Measurements from ENCODE around the gene RAF1.

RAF1 gene

GRCh38 chr3:12613250-12613649 lies 50.7 kb downstream of the RAF1 start:
- Histone ChIP-seq H3F3A (ENCODE audit: insufficient read depth, low read length) (no peaks in the 10 kb centered on the region), H3K9me2 (replicated peaks; ENCODE audit: insufficient read depth, low read length) (no peaks in the 10 kb centered on the region), H3K27ac (ENCODE audit: low read length) (no peak overlapping the region), H3K27me3 (replicated peaks; ENCODE audit: insufficient read depth, low read length) (no peaks in the 10 kb centered on the region), H3K4me3 (ENCODE audit: low read length) (no peak overlapping the region), H3K9ac (ENCODE audit: low read length) (no peak overlapping the region), H3K36me3 (replicated peaks; ENCODE audit: insufficient read depth, low read length) (peaks cover 13% of the 10 kb centered on the region; the same call in 1 of the 2 replicates), H3K9me3 (replicated peaks; ENCODE audit: insufficient read depth, low read length) (no peaks in the 10 kb centered on the region), H3K79me2 (ENCODE audit: low read length) (peaks cover 100% of the 10 kb centered on the region), H2AFZ (ENCODE audit: low read length) (no peak overlapping the region), H3K4me2 (ENCODE audit: low read depth, low read length) (no peak overlapping the region), H4K20me1 (ENCODE audit: insufficient read depth, low read length) (peaks cover 9% of the 10 kb centered on the region; the same call in 1 of the 2 replicates), H3K4me1 (ENCODE audit: low read length) (no peaks in the 10 kb centered on the region)
- DNase-seq: no peak
- no peak for TF ChIP-seq CTCF (IDR thresholded peaks at IDR 0.05; ENCODE audit: low read length)
- TF ChIP-seq EZH2 (optimal IDR thresholded peaks at IDR 0.05; ENCODE audit: low read depth, low read length): no peak
- TF ChIP-seq EZH2phosphoT487 (IDR thresholded peaks at IDR 0.05; ENCODE audit: low read length): no peak

GRCh38 chr3:12612514-12613226 lies 51.2 kb downstream of the RAF1 start:
- Histone ChIP-seq H3K79me2 (ENCODE audit: low read length) (peaks cover 99% of the 10 kb centered on the region), H2AFZ (ENCODE audit: low read length) (no peak overlapping the region), H3K36me3 (replicated peaks; ENCODE audit: insufficient read depth, low read length) (peaks cover 8% of the 10 kb centered on the region; the same call in 1 of the 2 replicates), H3F3A (ENCODE audit: insufficient read depth, low read length) (no peaks in the 10 kb centered on the region), H3K4me1 (ENCODE audit: low read length) (no peaks in the 10 kb centered on the region), H3K9me3 (replicated peaks; ENCODE audit: insufficient read depth, low read length) (no peaks in the 10 kb centered on the region), H3K4me2 (ENCODE audit: low read depth, low read length) (no peak overlapping the region), H3K27ac (ENCODE audit: low read length) (no peak overlapping the region), H3K27me3 (replicated peaks; ENCODE audit: insufficient read depth, low read length) (no peaks in the 10 kb centered on the region), H4K20me1 (ENCODE audit: insufficient read depth, low read length) (peaks cover 9% of the 10 kb centered on the region; the same call in 1 of the 2 replicates), H3K4me3 (ENCODE audit: low read length) (no peak overlapping the region), H3K9me2 (replicated peaks; ENCODE audit: insufficient read depth, low read length) (no peaks in the 10 kb centered on the region), H3K9ac (ENCODE audit: low read length) (no peak overlapping the region)
- TF ChIP-seq EZH2 (optimal IDR thresholded peaks at IDR 0.05; ENCODE audit: low read depth, low read length) (no peak), CTCF (IDR thresholded peaks at IDR 0.05; ENCODE audit: low read length) (no peak), EZH2phosphoT487 (IDR thresholded peaks at IDR 0.05; ENCODE audit: low read length) (no peak)
- no peak for DNase-seq

- H4K20me1 ChIP-seq (ENCODE audit: insufficient read depth, low read length): peaks cover 9% of the 10 kb centered on the region; the same call in 1 of the 2 replicates
- no peak for DNase-seq
- no peak for TF ChIP-seq EZH2phosphoT487 (IDR thresholded peaks at IDR 0.05; ENCODE audit: low read length)
- no peak for TF ChIP-seq EZH2 (optimal IDR thresholded peaks at IDR 0.05; ENCODE audit: low read depth, low read length)
- TF ChIP-seq CTCF (IDR thresholded peaks at IDR 0.05; ENCODE audit: low read length): no peak
Measured at GRCh38 chr3:12611117-12611516, 52.8 kb downstream of the RAF1 start.

More at GRCh38 chr3:12611117-12611516, 52.8 kb downstream of the RAF1 start:
- no peaks in the 10 kb centered on the region for H3F3A ChIP-seq (ENCODE audit: insufficient read depth, low read length)
- no peak overlapping the region for H3K27ac ChIP-seq (ENCODE audit: low read length)
- no peak overlapping the region for H2AFZ ChIP-seq (ENCODE audit: low read length)
- no peaks in the 10 kb centered on the region for H3K27me3 ChIP-seq (replicated peaks; ENCODE audit: insufficient read depth, low read length)
- no peak overlapping the region for H3K9ac ChIP-seq (ENCODE audit: low read length)
- H3K9me3 ChIP-seq (replicated peaks; ENCODE audit: insufficient read depth, low read length): no peaks in the 10 kb centered on the region
- H3K4me3 ChIP-seq (ENCODE audit: low read length): no peak overlapping the region
- no peaks in the 10 kb centered on the region for H3K4me1 ChIP-seq (ENCODE audit: low read length)
- peaks cover 95% of the 10 kb centered on the region for H3K79me2 ChIP-seq (ENCODE audit: low read length)
- no peaks in the 10 kb centered on the region for H3K9me2 ChIP-seq (replicated peaks; ENCODE audit: insufficient read depth, low read length)
- peaks cover 10% of the 10 kb centered on the region; the same call in 1 of the 2 replicates for H3K36me3 ChIP-seq (replicated peaks; ENCODE audit: insufficient read depth, low read length)
- no peak overlapping the region for H3K4me2 ChIP-seq (ENCODE audit: low read depth, low read length)

All from MM.1S (cell line).